Upper lobe of right lung (tissue), 1 donor: Measurements from ENCODE around the gene CCL21. TPM values are rescaled to one million over a fixed set of nuclear protein-coding genes. Genes with fewer than 3 reads are reported as not detected.
"Not testable (repeated sequence)": the region's sequence is repeated elsewhere in the genome, so short reads cannot be mapped to it uniquely, and the experiment has no call there.

ENCODE experiments used
- ATAC-seq: fragments of 200-7000 bp; cut with Tn5 transposase; one replicate; pipeline ENCODE4 v1.9.1; 2020; ENCODE audit warnings: mild to moderate bottlenecking, moderate library complexity
- DNase-seq: peaks from one replicate; pipeline ENCODE4 v3.0.0-alpha.2; 2020
- H3K27ac ChIP-seq: fragments of 200-600 bp; one replicate; pipeline ENCODE4 v1.8.0; 2022
- H3K27me3 ChIP-seq: fragments of 200-600 bp; one replicate; pipeline ENCODE4 v1.8.0; 2022; ENCODE audit warnings: mild to moderate bottlenecking
- H3K36me3 ChIP-seq: fragments of 200-600 bp; one replicate; pipeline ENCODE4 v1.8.0; 2022
- H3K4me1 ChIP-seq: fragments of 200-600 bp; one replicate; pipeline ENCODE4 v1.8.0; 2022
- H3K4me3 ChIP-seq: fragments of 200-600 bp; one replicate; pipeline ENCODE4 v1.8.0; 2022; ENCODE audit warnings: mild to moderate bottlenecking
- H3K9me3 ChIP-seq: fragments of 200-600 bp; one replicate; pipeline ENCODE4 v1.8.0; 2022
- intact Hi-C: fragments of 100-400 bp; cut with DNase I; formaldehyde crosslinking; loops from one replicate; pipeline ENCODE4 v1.11.0; 2022
- total RNA-seq: library from RNA; stranded (reverse); fragmentation: NEBNext Ultra II Directional; extraction: Animal tissue kit (Norgen Biotek cat#: 25700); gene quantifications from one replicate; pipeline ENCODE4 v1.2.1, GENCODE V29; 2021
- TF ChIP-seq, protein P1 (sequence below): fragments of 200-600 bp; IDR thresholded peaks from one replicate; pipeline ENCODE4 v1.8.0; 2022; ENCODE audit warnings: antibody characterized with exemption
- donor health status: DM: no; HTN: yes; CAD: no; lungs with severe emphysema.

Gene CCL21
- total RNA-seq, 1 donor from 2014 or later = 37.7 TPM

GRCh38 chr9:34732478-34732877 is 22.5 kb upstream of the CCL21 start:
- TF ChIP-seq, protein P1, sequence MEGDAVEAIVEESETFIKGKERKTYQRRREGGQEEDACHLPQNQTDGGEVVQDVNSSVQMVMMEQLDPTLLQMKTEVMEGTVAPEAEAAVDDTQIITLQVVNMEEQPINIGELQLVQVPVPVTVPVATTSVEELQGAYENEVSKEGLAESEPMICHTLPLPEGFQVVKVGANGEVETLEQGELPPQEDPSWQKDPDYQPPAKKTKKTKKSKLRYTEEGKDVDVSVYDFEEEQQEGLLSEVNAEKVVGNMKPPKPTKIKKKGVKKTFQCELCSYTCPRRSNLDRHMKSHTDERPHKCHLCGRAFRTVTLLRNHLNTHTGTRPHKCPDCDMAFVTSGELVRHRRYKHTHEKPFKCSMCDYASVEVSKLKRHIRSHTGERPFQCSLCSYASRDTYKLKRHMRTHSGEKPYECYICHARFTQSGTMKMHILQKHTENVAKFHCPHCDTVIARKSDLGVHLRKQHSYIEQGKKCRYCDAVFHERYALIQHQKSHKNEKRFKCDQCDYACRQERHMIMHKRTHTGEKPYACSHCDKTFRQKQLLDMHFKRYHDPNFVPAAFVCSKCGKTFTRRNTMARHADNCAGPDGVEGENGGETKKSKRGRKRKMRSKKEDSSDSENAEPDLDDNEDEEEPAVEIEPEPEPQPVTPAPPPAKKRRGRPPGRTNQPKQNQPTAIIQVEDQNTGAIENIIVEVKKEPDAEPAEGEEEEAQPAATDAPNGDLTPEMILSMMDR = no peak
- no peaks in the 10 kb centered on the region for H3K9me3 ChIP-seq
- H3K36me3 ChIP-seq = no peaks in the 10 kb centered on the region
- no peak for ATAC-seq
- DNase-seq = no peak
- H3K27ac ChIP-seq = no peak overlapping the region
- intact Hi-C loops = no loop called here
- no peaks in the 10 kb centered on the region for H3K4me1 ChIP-seq
- no peaks in the 10 kb centered on the region for H3K27me3 ChIP-seq
- H3K4me3 ChIP-seq = no peak overlapping the region

DNA sequence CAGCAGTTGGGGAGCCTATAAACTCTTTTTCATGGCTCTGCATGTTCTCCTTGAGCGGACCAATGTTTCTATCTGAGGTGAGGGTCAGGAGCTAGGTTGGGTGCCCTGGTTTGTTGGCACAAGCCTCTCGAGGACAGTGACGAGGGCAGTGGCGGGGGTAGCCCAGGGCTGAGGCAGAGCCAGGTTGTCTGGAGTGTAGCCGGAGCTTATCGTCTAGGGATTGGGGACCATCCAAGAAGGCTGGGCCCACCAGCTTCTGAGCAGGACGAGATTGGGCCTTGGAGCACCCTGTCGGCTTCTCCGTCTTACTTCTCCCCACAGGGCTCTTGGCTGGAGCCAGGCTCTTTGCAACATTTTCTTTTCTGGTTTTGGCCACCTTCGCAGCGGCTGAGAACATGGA is 13.2 kb upstream of the CCL21 start:
- Histone ChIP-seq H3K4me3 (no peak overlapping the region), H3K9me3 (no peaks in the 10 kb centered on the region), H3K36me3 (no peaks in the 10 kb centered on the region), H3K27me3 (no peaks in the 10 kb centered on the region), H3K4me1 (peaks cover 5% of the 10 kb centered on the region), H3K27ac (no peak overlapping the region)
- intact Hi-C loops = no loop called here
- no peak for DNase-seq
- TF ChIP-seq, protein P1 = no peak
- no peak for ATAC-seq

DNA sequence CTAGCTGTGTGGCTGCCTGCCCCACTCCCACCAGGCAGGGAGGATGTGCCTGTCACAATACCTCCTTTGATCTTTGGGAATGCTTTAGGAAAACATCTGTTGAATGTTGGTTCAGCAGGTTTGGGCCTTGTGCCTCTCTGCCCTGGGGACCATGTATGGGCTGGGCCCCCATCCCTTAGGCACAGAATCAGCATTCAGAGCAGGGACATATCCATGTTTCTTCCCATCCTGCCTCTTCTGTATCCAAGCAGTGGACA is 9.8 kb upstream of the CCL21 start:
- DNase-seq, ATAC-seq, intact Hi-C loops, H3K36me3 ChIP-seq, H3K4me3 ChIP-seq, H3K27me3 ChIP-seq, H3K4me1 ChIP-seq, H3K9me3 ChIP-seq, H3K27ac ChIP-seq: not testable (repeated sequence)

DNA sequence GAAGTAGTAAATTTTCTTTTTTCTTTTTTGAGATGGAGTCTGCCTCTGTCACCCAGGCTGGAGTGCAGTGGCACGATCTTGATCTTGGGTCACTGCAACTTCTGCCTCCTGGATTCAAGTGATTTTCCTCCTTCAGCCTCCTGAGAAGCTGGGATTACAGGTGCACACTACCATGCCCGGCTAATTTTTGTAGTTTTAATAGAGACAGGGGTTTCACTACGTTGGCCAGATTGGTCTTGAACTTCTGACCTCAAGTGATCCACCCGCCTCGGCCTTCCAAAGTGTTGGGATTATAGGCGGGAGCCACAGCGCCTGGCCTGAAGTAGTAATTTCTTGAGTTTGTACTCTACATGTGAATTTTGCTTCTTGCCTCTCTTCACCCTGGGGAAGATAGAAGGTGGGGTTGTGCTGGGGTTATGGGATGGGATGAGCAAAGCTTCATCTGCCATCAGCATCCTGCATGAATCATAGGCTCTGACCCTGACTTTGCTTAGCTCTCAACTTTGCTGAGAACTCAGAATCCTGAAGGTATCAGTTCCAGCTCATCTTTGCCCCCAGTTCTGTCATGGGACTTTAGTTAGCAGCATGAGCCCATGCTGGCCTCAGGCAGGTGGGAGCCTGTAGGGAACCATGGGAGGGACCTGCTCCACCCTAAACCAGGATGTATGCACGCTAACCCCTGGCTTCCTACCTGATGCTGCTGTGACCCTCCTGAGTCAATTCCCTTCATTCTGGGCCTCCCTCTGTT is 9.3 kb upstream of the CCL21 start:
- H3K9me3 ChIP-seq = no peaks in the 10 kb centered on the region
- H3K4me3 ChIP-seq = no peak overlapping the region
- no peaks in the 10 kb centered on the region for H3K27me3 ChIP-seq
- no peak overlapping the region for H3K27ac ChIP-seq
- TF ChIP-seq, protein P1 = no peak
- no peak for ATAC-seq
- no peak for DNase-seq
- no peaks in the 10 kb centered on the region for H3K36me3 ChIP-seq
- H3K4me1 ChIP-seq = peaks cover 7% of the 10 kb centered on the region
- intact Hi-C loops = no loop called here

- no peaks in the 10 kb centered on the region for H3K27me3 ChIP-seq
- intact Hi-C loops = no loop called here
- DNase-seq (no peak), ATAC-seq (peak; percentile 23)
- TF ChIP-seq, protein P1 = no peak
- no peak overlapping the region for H3K4me3 ChIP-seq
- H3K27ac ChIP-seq = peak overlapping the region; percentile 1
- H3K9me3 ChIP-seq = no peaks in the 10 kb centered on the region
- peaks cover 7% of the 10 kb centered on the region for H3K4me1 ChIP-seq
- no peaks in the 10 kb centered on the region for H3K36me3 ChIP-seq
These were observed 8.2 kb upstream of the CCL21 start for GRCh38 chr9:34717996-34718614.

GRCh38 chr9:34716711-34717110 is 6.8 kb upstream of the CCL21 start:
- H3K9me3 ChIP-seq = no peaks in the 10 kb centered on the region
- ATAC-seq = no peak
- TF ChIP-seq, protein P1 = no peak
- intact Hi-C loops = no loop called here
- DNase-seq = no peak
- no peak overlapping the region for H3K27ac ChIP-seq
- H3K4me3 ChIP-seq = no peak overlapping the region
- no peaks in the 10 kb centered on the region for H3K27me3 ChIP-seq
- no peaks in the 10 kb centered on the region for H3K36me3 ChIP-seq
- peaks cover 7% of the 10 kb centered on the region for H3K4me1 ChIP-seq
